Stimulated activated naive CD8-positive, alpha-beta T cell treated with anti-CD3 and anti-CD28 coated beads, Interleukin-15, Interleukin-2, amounts not matched to agents 100 U/mL and 50 U/mL, for 24 hours (primary cell): ENCODE results near the gene C4orf50.
"Not testable (repeated sequence)": the region's sequence is repeated elsewhere in the genome, so short reads cannot be mapped to it uniquely, and the experiment has no call there.

Experiments
- ATAC-seq: fragments of 150-1000 bp; cut with Tn5 transposase; one replicate; pipeline ENCODE4 v1.10.0; 2021
- DNase-seq: peaks from one replicate; pipeline ENCODE4 v3.0.0; 2021

The C4orf50 gene

DNA sequence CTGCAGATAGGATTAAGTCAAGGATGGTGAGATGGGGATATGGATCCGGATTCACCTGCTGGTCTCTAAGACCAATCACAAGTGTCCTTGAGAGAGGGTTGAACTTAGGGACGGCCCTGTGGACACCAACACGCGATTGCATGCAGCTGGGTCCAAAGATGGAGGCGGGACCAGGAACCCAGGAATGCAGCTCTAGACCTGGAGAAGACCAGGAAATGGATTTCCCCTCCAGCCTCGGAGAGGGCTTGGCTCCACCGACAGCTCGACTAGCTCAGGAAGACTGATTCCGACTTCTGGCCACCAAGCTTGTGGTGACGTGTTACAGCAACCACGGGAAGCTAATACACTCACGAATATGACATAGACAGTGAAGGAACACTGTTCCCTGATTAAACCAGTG lies 4.7 kb downstream of the C4orf50 start:
- ATAC-seq (no peak), DNase-seq (no peak)

DNA sequence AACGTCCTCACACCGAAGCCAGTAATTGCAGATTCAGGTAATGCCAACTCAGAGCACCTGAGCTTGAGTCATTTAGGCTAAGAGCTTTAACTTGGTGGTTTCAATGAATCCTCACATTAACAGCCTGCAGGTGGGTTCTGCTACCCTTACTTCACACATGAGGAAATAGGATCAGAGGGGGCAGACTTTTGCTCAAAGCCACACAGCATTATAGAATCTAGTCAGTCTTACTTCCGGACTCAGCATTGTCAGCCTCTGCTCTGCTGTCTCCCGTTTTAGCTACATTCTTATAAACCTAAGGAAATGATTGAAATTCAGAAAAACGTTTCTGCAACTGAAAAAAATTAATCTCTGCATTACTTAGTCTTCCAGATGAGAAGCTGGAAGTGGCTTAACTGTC lies 6.0 kb downstream of the C4orf50 start:
- DNase-seq, result no peak
- ATAC-seq, result no peak

DNA sequence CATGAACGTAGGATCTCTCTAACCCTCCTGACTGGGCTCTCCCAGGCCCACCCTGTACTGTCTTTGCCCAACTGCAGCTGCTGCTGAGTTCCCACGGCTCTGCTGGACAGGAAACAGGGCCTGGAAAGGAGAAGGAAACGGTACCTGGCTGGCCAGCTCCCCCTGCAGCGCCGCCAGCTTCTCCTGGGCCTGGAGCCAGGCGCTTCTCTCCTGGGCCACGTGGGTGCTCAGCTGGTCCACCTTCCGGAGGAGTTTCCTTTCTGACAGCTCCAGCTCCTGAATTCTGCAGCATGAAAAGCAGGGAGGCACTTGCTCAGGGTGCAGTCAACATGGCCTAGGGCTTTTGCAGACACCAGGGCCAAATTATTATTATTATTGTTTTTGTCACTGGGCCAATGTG lies 6.5 kb downstream of the C4orf50 start:
- ATAC-seq (no peak), DNase-seq (no peak)

DNA sequence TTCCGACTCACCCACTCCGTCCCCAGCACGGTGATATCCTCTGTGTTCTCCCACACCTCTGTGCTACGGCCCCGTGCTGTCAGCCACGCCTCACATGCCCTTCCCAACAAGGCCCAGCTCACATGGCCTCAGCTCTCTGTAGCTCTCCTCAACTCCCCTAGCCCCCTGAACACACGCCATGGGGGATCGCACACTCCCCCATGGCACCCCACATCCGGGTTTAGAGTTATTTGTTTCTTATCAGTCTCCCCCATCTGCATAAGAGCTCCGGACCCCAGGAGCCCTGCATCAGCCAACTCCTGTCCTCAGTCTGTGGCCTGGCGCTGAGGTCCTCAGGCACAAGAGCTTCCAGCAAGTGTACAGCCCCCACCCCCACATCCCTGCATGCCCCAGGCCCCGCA lies 7.0 kb downstream of the C4orf50 start:
- no peak for DNase-seq
- ATAC-seq, result no peak

DNA sequence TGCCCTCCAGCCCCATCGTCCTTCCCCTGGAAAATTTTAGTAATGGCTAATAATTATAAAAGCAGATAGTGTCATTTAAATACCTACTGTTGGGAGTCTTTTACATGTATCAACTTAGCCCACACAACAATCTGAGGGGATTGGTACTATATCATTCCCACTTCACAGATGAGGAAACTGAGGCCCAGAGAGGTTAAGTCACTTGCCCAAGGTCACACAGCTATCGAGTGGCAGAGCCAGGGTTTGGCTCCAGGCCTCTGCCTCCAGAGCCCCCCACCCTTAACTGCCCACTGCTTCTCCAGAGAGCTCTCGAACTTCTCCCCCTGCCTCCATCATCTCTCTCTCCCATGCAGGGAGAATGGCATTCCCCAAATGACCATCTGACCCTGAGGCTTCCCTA lies 7.4 kb downstream of the C4orf50 start:
- no peak for DNase-seq
- no peak for ATAC-seq

DNA sequence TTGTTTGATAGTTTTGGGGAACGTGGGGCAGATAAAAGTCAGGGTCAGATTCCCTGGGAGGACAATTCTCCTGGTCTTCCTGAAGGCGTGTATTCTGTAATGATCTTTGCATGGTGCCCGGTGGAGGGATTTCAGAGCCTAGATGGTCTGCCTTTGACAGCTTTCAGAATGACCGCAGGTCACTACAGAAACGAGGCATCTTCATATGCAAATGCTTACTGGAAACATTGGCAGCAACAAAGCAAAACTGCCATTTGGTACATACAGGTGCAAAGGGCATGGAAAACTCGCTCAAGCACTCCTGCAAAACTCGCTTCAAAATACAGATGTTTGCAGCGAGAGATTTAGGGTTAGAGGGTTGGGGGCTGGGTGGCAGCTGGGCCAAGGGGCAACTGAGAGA lies 8.8 kb downstream of the C4orf50 start:
- DNase-seq, result no peak
- ATAC-seq, result no peak

DNA sequence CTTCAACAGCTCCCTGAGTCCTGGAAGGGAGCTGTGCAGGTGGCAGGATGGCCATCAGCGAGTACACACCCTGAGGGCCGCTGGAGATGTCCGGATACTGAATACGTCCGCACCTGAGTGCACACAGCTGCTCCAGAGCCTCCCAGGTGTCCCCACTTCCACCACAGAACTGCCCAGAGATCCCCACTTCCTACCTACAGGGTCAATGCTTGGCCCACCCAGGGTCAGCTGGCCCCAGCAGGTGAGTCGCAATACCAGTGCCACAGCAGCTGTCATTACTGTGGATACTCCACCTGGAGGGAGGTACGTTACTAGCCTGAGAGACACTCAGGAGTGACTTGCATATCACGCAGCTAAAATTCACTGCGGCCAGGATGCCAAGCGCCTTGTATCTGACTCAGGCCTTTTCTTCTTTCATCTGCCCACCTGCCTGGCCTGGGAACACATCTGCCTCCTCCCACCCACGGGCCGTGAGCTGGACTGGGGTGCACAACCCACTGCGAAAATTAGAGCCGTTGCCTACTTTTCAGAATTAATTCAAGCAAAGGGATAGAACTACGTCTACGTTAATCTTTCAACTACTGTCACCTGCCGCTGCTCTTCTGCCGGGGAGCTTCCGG lies 9.4 kb downstream of the C4orf50 start:
- no peak for DNase-seq
- ATAC-seq, result no peak

DNA sequence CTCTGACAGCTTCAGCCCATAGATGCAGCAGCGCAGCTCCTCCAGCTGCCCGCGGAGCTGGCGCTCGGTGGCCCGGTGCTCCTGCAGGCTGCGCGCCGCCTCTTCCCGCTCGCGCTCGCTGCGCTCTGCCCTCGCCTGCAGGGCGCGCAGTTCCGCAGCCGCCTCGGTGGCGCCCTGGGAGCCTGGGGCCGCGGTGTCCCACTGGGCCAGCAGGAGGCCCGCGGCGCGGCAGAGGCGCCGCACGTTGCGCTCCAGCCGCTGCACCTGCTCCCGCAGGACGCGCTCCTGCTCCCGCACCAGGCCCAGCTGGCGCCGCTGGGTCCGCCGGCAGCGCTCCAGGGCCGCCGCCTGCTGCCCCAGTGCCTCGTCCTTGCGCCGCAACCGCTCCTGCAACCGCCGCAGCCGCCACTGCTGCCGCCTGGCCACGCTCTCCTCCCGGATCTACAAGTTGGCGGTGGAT lies 10.1 kb downstream of the C4orf50 start:
- no peak for DNase-seq
- ATAC-seq, result no peak

DNA sequence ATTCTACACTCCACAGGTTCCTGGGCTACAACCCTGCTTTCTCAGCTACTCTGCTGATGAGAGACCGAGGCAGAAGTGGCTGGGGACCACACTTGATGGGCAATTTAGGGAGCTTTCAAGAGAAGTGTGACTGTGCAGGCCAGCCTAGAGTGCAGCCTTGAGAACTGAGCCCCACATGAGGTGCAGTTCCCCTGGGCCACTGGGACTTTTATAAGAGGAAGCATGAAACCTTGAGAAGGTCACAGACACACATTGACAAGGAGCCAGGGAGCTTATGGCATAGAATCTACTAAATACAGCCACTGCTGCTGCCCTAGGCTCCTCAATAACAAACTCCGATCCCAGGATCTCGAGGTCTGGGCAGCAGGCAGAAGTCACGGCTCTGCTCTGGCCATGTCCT lies 13.1 kb downstream of the C4orf50 start:
- ATAC-seq (no peak), DNase-seq (no peak)

DNA sequence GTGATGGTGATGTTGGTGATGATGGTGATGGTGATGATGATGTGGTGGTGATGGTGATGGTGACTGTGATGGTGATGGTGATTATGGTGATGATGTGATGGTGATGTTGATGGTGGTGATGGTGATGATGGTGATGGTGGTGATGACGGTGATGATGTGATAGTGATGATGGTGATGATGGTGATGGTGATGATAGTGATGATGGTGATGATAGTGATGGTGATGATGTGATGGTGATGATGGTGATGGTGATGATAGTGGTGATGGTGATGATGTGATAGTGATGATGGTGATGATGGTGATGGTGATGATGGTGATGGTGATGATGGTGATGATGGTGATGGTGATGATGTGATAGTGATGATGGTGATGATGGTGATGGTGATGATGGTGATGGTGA lies 14.7 kb downstream of the C4orf50 start:
- DNase-seq, ATAC-seq: not testable (repeated sequence)

DNA sequence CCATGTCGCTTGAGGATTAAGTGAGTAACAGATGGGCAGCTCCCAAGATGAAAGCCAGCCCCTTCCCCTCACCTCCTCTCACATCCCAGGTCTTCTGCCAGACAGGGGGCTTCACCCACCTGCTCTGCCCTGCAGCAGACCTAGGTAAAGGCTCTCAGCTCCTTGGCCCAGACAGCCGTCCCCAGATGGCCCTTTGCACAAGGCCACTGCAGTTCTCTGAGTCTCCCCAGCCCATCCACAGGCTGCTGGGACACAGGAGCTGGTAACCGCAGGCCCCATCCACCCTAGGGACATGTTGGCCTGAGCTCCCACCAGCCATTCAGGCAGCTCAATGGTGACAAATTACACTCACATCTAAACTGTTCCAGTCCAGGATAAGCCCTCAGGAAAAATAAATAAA lies 15.3 kb downstream of the C4orf50 start:
- ATAC-seq, result no peak

DNA sequence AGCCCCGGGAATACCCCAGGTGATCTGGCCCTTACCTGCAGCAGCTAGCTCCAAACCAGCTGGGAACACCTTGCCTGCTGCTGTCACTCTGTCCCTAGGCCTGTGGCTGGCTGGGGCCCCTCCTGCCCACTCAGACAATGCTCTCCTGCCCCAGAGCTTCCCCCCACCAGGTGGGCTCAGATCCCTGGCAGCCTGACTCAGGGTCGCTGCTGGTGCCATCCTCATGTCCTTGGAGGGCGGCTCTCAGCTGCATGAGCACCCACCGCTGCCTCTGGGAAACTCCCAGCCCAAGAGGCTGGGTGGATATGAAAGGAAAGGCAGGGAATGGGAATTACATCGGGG lies 15.8 kb downstream of the C4orf50 start:
- ATAC-seq (no peak), DNase-seq (no peak)

More for the DNA sequence above, 15.3 kb downstream of the C4orf50 start:
- DNase-seq, result no peak

DNA sequence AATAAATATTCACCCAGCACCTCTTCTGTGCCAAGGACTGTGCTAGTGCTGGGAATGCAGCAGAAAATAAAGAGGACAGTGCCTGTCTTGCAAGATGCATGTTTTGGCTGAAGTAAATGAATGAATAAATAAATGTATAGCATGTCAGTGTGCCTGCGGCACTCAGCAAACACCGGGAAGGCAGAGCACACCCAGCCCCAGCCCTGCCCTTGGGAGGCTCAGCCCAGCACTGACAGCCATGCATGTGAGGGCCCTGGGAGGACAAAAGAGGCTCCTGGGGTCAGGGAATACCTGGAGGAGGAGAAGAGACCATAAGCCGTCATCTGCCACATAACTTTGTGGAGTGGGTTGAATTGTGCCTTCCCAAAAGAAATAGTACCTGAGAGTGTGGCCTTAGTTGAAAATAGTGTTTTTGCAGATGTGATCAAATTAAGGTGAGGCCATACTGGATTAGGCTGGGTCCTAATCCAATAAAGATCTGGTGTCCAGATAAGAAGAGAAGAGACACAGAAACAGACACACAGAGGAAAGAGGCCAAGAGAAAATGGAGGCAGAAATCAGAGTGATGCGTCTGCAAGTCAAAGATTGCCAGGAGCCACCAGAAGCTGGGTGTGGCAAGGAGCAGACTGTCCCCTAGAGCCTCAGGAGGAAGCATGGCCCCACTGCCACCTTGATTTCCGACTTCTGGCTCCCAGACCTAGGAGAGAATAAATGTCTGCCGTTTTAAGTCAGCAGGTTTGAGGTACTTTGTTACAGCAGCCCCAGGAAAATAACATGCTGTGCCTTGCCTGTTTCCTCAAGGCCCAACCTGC lies 16.3 kb downstream of the C4orf50 start:
- no peak for ATAC-seq

DNA sequence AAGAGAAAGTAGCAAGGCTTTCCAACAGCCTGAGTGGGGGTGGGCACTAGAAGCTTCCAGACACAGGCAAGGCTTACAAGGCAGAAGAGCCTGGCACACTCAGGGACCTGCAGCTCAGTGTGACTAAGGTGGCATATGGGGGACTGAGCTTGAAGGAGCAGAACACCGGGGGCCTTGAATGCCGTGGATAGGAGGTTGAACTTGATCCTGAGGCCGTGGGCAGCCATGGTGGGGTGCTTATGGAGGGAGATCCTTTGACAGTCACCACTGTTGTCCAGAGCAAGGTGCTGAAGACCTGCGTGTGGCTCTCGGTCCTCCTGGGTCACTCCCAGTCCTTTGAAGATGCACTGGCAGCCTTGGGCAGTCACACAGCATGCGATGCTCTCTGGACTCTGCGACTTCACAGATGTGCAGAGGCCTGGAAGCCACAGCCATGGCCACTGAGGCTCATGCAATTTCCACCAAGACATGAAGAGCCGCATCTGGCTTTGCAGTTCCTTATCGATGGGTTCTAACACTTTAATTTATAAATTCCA lies 18.3 kb downstream of the C4orf50 start:
- ATAC-seq, result no peak

More for the DNA sequence above, 16.3 kb downstream of the C4orf50 start:
- DNase-seq, result no peak

DNA sequence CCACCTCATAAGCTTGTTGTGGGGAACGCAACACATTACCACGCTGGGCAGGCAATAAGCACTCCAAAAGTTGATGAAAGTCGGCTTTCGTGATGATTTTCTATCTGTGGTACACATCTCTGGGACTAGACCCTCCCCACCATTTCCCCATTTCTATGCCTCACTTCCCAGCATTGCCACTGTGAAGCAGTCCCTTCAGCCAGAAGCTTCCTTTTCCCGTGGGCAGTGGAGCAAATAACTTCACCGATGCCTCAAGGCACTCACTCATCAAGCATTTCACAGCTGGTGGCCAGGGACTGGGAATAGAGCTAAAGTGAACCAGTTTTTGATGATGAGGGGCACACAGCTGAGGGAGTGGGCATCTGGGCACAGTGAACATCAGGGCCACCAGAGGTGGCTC lies 18.9 kb downstream of the C4orf50 start:
- ATAC-seq, result no peak
- DNase-seq, result no peak

More for the DNA sequence above, 18.3 kb downstream of the C4orf50 start:
- no peak for DNase-seq

DNA sequence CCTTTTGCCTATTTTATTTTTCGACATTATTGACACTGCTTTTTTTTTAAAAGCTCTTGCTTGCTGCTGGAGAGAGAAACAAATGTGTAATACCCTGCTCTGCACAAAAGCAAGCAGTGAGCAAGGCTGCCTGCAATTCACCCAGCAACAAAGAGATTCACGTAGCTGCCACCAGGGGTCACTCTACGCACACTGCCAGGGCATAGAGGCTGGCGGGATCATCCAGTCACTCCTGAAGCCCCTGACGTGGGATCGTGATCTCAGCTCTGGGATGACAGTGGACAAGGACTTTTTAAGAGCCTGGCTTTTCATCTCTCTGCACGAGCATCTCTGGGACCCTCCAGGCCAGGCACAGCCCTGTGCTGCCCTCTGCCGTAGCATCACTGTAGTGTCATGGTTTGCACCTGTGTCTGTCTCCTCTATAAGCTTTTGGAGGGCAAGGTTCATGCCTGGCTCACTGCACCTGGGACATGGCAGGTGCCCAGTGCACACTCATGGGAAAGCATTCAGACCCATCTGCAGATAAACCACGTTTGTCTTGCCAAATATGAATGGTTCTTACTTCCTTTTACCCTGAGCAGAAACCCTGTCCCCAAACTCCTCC lies 19.8 kb downstream of the C4orf50 start:
- peak; percentile 48 for DNase-seq
- no peak for ATAC-seq

DNA sequence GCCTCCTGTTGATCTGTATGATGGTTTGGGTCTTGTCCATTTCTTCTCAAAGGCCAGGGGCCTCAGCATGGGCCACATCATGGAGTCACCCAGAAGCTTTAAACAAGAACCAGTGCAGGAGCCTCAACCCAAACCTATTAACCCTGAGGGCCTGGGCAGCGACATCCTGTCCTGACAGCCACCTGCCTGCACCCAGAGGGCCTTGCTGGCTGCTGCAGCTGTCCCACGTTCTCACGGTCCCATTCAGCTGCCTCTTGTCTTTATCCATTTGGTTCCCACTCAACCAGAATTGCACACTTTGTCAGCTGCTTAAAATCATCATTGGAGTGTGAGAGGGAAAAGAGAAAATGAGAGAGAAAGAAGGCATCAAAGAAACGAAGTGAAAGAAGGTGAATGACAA lies 21.6 kb downstream of the C4orf50 start:
- ATAC-seq (no peak), DNase-seq (no peak)

DNA sequence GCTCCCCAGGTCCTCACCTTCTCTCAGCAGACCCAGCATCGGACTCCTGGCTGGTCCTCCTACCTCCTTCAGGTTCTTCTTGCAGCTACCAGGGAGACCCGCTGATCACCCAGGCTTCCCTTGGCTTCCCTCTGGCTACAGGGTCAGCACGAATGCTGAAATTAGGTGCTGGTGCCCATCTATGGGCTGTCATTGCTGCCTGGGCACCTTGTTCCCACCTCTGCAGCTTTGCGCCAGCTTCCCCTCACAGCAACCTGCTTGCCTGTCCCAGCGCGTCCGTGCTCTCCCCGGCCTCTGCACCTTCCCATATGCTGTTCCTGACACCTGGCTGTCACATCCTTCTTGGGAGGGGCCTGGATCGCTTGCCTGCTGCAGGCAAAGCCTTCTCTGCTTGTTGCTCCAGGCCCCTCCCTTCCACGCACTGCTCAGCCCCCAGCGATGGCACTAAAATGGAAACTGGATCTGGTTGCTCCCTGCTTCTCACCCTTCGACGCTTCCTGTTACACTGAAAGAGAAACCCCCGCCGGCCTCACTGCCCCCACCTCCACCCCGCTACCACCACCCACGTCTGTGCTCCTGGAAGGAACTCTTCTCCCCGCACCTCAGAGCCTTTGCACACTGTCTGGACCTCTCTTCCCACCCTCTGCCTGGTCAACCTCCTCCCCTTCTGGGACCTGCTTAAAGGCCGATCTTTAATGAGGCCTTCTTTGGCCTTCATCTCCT lies 22.2 kb downstream of the C4orf50 start:
- ATAC-seq (no peak), DNase-seq (no peak)

DNA sequence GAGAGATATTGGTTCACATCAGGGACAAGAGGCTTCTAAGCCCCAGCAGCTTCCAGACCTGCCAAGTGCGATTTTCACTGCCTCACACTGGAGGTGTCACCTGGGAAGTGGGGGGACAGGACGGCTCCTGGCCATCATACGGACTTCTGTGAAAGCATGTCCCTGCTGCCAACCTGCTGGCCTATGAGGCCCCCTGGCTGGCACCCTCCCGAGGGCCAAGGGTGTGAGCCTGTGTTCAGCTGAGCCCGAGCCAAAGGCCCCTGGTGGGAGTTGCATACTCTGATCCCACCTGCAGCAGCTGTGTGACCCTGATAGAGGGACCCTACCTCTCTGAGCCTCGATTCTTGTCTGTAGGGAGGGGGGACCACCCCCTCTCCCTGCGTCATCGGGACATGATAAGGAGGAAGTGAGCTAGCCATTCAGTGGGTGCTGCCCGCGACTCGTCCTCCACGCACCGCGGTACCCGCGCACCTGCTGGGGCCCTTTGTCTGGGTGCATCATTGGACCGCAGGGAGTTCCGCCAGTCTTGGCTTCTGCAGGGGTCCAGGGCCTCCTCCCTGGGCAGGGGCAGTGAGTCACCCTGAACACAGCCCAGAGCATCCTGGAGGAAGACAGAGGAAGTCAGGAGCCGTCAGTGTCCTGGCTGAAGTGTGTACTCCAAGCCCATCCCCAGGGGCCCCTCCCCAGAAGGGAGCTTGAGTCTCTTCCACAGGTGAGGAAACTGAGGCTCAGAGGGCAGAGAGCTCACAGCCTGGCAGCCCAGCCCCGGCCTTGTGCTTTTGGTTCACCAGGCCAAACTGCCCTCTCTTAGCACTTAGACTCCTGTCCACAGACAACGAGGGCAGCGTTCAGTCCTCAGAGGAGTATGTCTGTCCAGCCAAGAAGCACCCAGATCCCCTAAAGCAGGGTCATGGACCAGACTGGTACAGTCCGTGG lies 24.1 kb downstream of the C4orf50 start:
- no peak for DNase-seq
- ATAC-seq, result no peak

DNA sequence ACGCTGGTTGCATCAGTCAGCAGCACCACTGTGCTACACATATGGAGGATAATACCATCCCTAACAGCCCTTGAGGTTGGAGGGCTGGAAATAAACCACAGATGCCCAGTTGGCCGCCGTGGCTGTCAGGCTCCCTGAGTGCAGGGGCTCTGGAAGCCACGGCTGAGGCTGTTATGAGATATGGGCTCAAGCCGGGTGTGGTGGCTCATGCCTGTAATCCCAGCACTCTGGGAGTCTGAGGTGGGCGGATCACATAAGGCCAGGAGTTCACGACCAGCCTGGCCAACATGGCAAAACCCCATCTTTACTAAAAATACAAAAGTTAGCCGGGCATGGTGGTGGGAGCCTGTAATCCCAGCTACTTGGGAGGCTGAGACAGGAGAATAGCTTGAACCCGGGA lies 24.9 kb downstream of the C4orf50 start:
- not testable (repeated sequence) for ATAC-seq, DNase-seq

DNA sequence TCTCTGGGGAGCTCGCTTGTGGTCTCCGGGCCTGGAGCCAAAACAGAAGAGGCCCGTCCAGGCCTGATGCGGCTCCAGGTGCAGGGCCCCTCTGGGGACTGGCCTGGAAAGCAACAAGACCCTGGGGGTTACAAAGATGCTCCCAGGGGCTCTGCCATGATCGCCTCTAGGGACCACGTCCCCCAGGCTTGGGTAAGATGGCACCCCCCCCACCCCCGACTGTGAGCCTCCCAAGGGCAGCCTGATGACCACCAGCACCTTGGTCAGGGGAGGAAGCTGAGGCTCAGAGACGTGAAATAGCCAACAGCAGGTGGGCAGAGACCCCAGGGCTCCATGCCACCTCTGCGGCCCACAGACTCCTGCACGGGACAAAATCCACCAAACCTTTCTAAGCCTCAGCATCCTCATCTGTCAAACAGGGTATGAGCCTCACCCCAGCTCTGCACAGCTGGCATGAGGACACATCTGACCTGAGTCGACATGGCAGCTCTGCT lies 25.4 kb downstream of the C4orf50 start:
- DNase-seq, result no peak
- ATAC-seq, result no peak
